ENCODE measurements around the gene JAGN1. TPM values are rescaled to one million over a fixed set of nuclear protein-coding genes. Genes with fewer than 3 reads are reported as not detected.
"Not testable (repeated sequence)": the region's sequence is repeated elsewhere in the genome, so short reads cannot be mapped to it uniquely, and the experiment has no call there.

Gene JAGN1
- total and polyA plus RNA-seq, 2 of the 8 experiments (the other 6 are each of a cell fraction or from before 2014, with no cell fraction given): 26.9 to 51.6 TPM

DNA sequence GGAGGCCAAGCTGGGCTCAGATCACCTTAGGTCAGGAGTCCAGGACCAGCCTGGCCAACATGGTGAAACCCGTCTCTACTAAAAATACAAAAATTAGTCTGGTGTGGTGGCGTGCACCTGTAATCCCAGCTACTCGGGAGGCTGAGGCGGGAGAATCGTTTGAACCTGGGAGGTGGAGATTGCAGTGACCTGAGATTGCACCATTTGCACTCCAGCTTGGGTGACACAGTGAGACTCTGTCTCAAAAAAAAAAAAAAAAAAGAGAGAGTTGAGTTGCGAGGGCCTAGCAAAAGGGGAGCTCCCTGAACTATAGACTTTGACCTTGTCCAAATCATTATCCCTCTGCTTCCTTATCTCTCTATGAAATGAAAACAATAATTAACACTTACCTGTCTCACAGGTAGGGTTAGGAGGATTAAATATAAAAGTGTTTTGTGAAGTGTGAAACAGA is 10.6 kb downstream of the JAGN1 start:
- H2AFZ ChIP-seq (ENCODE audit: low read length); H3K4me3 ChIP-seq (ENCODE audit: extremely low read depth in 1 of 4, insufficient read depth in 2 of 4, low read depth in 3 of 4, low read length in 4 of 4); FAIRE-seq; H2BK20ac ChIP-seq (ENCODE audit: low read length); H3K4ac ChIP-seq (replicated peaks; ENCODE audit: insufficient read length, low read depth, low read length); H3K9me3 ChIP-seq (ENCODE audit: insufficient read depth in 2 of 2, low read depth in 1 of 2, low read length in 1 of 2); H3K23me2 ChIP-seq (ENCODE audit: low read depth, low read length); H4K5ac ChIP-seq (ENCODE audit: insufficient read length, low read depth, low read length); H3K14ac ChIP-seq (ENCODE audit: insufficient read length); H4K91ac ChIP-seq (replicated peaks; ENCODE audit: insufficient read length, low read length); H2BK15ac ChIP-seq (ENCODE audit: low read length); H3K27ac ChIP-seq (ENCODE audit: low read depth, low read length); H3K56ac ChIP-seq (replicated peaks; ENCODE audit: insufficient read length, low read depth, low read length); H3K79me1 ChIP-seq (ENCODE audit: low read depth, low read length); H3K4me2 ChIP-seq (ENCODE audit: insufficient read depth in 1 of 2, low read depth in 2 of 2, low read length in 2 of 2); H4K20me1 ChIP-seq (replicated peaks in 1 of 2; ENCODE audit: control insufficient read depth in 1 of 2, insufficient read depth in 2 of 2, low read length in 2 of 2); H3K79me2 ChIP-seq (ENCODE audit: control insufficient read depth in 1 of 2, insufficient read depth in 2 of 2, low read length in 2 of 2); H3K27me3 ChIP-seq (replicated peaks in 1 of 4; ENCODE audit: control insufficient read depth in 3 of 4, extremely low read depth in 1 of 4, insufficient read depth in 3 of 4, low read length in 3 of 4); H2AK5ac ChIP-seq (ENCODE audit: low read depth, low read length); H4K8ac ChIP-seq (ENCODE audit: extremely low read depth, insufficient read depth, low read length); H3K18ac ChIP-seq (ENCODE audit: extremely low read depth, low read length); DNase-seq (ENCODE audit: low read depth in 1 of 2, low spot score in 2 of 2); H3K23ac ChIP-seq (ENCODE audit: insufficient read length); H2BK12ac ChIP-seq (ENCODE audit: low read depth, low read length); H3K9ac ChIP-seq (replicated peaks in 1 of 4; ENCODE audit: extremely low read depth in 1 of 4, low read depth in 3 of 4, low read length in 3 of 4); H2BK5ac ChIP-seq (ENCODE audit: low read depth, low read length); H3K36me3 ChIP-seq (ENCODE audit: control insufficient read depth in 2 of 4, insufficient read depth in 4 of 4, low read length in 3 of 4); H2BK120ac ChIP-seq (replicated peaks; ENCODE audit: low read depth, low read length): not testable (repeated sequence)
- CTCF ChIA-PET (ENCODE audit: partially characterized antibody): interaction anchor here (1.0 to 2.0 kb wide), 4 partner anchors 26 to 80 kb away, joined by 3 to 5 read pairs (median 4); partner anchors contain the start of gene CRELD1
- POLR2A ChIA-PET (ENCODE audit: partially characterized antibody): interaction anchor here (0.8 to 2.0 kb wide), 3 partner anchors 9 to 20 kb away, joined by 3 to 5 read pairs (median 5); no protein-coding TSS in a partner anchor
- H3K4me1 ChIP-seq (replicated peaks in 1 of 4; ENCODE audit: control insufficient read depth in 3 of 4, insufficient read depth in 4 of 4, low read length in 3 of 4): peaks cover 5 to 14% (median 11%) of the 10 kb centered on the region in 4 experiments
- WGBS, 2 experiments (ENCODE audit: extremely low coverage in 1 of 2, insufficient coverage in 1 of 2, insufficient read length in 1 of 2, insufficient replicate concordance in 2 of 2, low coverage in 1 of 2, low lambda C conversion rate in 2 of 2, missing lambda C conversion rate in 1 of 2): 98% methylated on average over 6 of the region's 6 CpGs; no CpG with 5 or more reads in 1 of the 2 experiments
